EL (cell line): Measurements from ENCODE around the gene FSTL4.
"Not testable (repeated sequence)": the region's sequence is repeated elsewhere in the genome, so short reads cannot be mapped to it uniquely, and the experiment has no call there.

Experiments used
- DNase-seq: peaks from one replicate; pipeline ENCODE4 v3.0.0-alpha.2; 2016

Gene FSTL4

DNA sequence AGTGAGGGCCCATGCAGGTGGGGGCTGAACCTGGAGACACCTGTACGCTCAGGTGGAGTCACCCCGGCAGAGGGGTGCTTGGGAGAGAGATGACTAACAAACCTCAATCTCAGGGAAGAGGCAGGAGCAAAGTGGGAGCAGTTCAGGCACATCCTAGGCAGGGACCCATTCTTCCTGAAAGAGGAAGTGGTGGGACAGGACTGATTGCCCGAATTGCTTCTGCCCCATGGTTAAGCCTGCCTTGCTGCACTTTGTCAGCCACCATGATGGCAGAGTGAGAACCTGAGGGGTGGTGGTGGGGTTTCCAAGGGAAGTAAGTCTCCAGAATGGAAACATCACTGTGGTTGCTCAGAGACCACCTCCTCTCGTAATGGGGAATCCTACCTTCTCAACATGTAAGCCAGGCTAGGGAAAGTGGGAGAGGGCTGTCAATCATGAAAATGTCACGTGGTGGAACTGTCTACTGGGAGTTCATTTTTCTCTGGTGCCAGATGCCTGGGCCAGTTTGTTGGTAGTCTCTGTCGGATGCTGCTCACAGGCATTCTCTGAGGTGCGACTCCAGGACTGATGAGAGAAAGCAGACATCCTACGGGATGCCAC lies 410.2 kb downstream of the FSTL4 start:
- no peak for DNase-seq

GRCh38 chr5:133201310-133201709 lies 411.0 kb downstream of the FSTL4 start:
- DNase-seq, result no peak

DNA sequence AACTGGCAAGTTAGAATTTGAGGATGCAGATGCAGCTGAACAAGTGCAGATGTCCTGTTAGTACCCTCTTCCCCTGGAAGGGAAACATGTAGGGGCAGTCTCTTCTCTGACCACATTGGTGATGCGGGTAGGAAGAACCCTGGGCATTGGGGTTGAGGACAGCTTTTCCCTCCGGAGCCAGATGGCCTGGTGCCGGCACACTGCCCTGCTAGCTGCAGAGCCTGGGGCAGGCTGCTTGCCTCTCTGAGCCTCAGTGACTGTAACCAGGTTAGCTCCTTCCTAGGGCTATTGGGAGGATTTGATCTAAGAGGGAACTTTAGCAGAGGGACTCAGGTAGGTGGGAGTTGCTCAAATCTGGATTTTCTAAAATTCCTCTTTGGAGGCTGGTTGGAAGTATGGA lies 412.1 kb downstream of the FSTL4 start:
- no peak for DNase-seq

DNA sequence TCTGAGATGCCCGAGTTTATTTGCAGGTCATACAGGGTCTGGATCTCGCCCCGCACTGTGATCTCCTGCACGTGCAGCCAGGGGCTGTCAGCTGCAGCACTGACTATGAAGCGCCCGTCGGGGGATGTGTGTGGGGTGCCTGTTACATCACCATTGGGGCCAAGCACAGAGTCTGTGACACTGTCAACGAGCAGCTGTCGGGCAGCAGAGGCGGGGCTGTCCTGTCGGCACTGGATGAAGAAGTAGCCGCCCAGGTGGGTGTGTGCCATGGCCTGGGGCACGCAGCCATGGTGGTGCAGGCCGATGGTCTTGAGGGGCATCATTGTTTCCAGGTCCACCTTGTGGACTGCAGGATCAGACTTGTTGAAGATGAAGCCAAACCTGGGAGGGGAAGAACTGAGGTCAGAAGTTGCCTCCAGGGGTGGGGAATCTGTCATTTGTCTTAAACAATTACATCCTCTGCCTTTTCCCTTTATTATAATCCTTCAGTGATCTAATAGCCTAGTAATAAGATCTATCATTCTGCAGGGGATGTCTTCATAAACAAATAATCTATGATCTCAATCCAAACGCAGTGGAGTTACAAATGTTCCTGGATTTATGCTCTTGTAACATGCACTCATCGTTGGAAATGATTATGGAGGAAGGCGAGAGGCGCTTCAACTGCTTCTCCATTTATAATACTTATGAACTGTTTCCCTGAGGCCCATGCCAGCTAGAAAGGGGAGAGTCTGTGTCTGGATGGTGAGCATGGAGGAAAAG lies 412.7 kb downstream of the FSTL4 start:
- no peak for DNase-seq

- no peak for DNase-seq
These were observed 413.8 kb downstream of the FSTL4 start for GRCh38 chr5:133198511-133198910.

DNA sequence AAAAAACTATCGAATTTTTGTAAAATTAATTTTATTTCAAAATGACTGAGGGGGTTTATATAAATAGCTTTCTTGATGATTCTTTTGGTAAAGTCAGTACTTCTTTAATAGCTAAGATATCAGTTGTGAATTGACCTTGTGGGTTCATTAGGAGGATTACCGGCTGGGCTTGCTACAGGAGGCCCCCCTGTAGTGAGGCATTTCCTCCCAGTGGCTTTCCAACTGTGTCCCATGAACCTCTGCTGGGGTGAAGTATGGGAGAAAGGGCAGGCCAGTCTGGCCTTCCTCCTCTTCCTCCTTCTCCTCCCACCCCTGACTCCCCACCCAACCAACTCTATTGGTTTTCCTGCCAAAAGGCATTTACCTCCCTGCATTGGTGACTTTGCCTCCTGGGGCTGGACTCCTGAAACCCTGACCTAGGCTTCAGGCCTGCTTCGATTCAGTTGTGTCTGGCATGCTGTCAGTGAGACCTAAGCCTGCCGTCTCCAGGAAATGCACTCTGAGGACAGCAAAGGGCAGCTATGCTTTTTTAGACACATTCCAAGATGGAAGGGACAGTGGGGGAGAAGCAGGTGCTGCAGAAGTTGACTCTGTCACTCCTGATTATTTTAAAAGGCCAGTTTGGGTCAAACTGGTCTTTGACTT lies 415.8 kb downstream of the FSTL4 start:
- DNase-seq, result no peak

DNA sequence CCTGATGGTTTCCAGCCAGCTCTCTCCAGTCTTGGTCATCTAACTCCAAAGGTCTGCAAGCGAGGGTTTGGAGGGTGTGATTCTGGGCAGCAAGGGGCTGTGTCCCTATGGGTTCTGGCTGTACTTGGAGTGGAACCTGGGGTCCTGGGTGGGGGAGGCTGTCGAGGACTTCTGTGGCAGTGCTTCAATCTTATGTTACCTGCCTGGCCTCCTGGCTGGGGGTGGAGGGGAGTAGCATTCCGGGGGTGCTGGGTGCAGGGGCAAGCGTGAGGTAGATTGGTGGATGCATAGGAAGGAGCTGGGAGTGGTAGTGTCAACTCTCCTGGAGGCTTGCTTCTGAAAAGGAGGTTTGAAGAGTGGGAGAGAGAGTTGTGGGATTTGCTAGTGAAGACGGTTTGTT lies 417.1 kb downstream of the FSTL4 start:
- DNase-seq, result no peak

- DNase-seq, result no peak
These were observed 418.5 kb downstream of the FSTL4 start for GRCh38 chr5:133193794-133194193.

- DNase-seq, result no peak
These were observed 419.6 kb downstream of the FSTL4 start for GRCh38 chr5:133192716-133193115.

GRCh38 chr5:133189881-133190280 lies 422.5 kb downstream of the FSTL4 start:
- DNase-seq, result no peak

GRCh38 chr5:133179405-133179804 lies 432.9 kb downstream of the FSTL4 start:
- DNase-seq, result no peak

GRCh38 chr5:133170756-133171387 lies 441.5 kb downstream of the FSTL4 start:
- DNase-seq, result not testable (repeated sequence)

GRCh38 chr5:133164759-133165158 lies 447.6 kb downstream of the FSTL4 start:
- no peak for DNase-seq

GRCh38 chr5:133163839-133164238 lies 448.5 kb downstream of the FSTL4 start:
- no peak for DNase-seq

DNA sequence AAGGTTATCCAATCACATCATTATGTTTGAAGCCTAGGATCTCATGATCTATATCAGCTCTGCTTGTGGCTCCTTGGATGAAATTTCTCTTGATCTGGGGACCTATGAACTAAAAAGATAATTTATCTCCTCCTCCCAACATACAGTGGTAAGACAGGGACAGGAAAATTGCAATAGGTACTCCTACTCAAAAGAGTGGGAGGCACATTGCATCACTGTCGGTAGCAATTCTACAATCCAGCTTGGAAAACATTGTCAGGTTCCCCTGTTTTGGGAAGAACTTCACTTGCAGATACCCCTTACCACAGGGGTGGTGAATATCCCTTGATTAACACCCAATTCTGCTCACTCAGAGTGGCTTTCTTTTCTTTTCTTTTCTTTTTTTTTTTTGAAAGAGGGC lies 452.8 kb downstream of the FSTL4 start:
- DNase-seq, result no peak

DNA sequence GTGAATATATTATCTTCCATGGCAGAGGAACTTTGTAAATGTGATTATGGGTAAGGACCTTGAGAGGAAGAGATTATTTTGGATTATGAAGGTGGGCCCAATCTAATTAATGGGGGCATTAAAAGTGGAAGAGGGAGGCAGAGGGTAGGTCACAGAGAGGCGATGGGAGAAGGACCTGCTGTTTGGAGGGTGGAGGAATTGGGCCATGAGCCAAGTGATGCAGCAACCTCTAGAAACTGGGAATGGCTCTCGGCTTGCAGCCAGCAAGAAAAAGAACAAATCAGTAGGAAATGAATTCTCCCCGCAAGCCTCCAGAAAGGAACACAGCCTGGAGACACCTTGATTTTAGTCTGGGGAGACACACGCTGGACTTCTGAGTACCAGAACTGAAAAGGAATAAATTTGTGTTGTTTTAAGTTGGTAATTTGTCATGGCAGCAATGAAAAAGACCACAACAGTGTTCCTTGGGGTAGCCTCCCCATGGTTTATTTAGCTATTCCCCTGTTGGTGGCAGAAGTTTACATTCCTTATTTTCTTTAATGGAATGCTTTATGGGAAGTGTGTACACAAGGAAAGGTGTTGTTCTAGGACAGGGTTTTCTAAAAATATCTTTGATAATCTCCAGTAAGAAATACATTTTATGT lies 456.9 kb downstream of the FSTL4 start:
- DNase-seq, result no peak

DNA sequence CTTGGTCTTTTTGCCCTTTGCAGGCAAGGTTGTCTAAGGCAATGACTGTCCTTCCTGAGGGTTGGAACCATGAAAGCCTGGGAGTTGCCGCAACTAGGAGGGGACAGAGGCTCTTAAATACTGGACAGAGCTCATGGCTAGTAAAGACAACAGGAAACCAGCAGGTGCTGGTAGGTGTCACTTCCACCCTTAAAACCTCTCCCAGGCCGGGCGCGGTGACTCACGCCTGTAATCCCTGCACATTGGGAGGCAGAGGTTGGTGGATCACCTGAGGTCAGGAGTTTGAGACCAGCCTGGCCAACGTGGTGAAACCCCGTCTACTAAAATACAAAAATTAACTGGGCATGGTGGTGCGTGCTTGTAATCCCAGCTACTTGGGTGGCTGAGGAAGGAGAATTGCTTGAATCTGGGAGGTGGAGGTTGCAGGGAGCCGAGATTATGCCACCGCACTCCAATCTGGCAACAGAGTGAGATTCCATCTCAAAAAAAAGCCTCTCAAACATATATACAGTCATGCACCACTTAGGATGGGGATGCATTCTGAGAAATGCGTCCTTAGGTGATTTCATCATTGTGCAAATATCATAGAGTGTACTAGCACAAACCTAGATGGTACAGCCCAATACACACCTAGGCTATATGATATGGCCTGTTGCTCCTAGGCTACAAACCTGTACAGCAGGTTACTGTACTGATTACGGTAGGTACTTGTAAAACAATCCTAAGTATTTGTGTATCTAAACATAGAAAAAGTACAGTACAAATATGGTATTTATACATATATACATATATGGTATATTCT lies 457.9 kb downstream of the FSTL4 start:
- DNase-seq, result no peak

- no peak for DNase-seq
These were observed 461.3 kb downstream of the FSTL4 start for GRCh38 chr5:133150909-133151544.

DNA sequence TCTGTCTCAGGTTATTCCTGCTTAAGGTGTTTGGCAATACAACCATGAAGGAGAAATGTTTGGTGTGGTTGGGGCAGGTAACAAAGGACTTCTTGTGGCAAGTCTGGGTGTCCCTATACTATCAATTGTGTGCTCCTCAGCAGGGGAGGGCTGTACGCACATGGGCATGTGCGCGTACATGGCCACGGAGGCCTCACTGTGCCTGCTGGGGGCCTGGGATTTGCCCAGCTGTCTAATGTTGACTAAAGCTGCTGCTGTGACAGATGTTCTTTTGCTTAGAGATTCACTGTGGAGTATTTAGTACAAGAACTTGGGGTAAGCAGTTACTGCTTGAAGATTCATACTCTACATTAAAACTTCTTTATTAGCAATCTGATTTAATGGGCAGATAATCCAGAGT lies 463.0 kb downstream of the FSTL4 start:
- DNase-seq, result no peak

- no peak for DNase-seq
These were observed 464.4 kb downstream of the FSTL4 start for GRCh38 chr5:133147815-133148567.

DNA sequence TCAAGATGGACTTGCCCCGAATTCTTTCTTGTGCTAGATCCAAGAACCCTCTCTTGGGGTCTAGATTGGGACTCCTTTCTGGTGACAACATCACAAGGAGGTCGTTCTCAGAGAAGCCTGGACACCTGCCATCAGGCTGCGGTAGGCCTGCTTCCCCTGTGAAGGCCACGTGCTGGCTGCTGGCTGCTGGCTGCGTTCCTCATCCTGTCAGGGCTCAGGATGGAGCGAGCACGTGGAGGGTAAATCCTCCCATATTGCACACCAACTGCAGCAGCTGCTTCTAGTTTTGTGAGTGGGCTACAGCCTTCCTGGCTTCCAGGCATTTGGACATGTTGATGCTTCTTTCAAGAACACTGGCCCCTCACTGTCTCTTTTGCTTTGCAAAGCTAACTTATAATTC lies 464.9 kb downstream of the FSTL4 start:
- no peak for DNase-seq
